ENCODE measurements around the gene P4HA3.

P4HA3 gene

DNA sequence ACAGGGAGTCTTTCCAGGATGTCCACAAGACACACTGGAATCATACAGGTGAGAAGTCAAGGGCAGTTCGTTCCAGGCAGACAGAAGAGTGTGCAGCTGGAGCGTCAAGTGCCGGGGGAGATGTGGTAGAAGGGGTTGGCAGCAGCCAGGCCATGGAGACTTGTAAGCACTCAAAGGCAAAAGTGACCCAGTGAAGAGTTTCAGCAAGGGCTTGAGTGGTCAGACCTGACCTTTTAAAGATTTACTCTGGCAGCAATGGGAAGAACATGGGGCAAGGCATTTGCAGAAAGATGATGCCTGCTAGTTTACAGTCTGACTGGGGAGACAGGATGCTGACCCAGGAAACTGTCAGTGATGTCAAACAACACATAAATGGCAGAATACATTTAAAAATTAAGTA lies 29.0 kb downstream of the P4HA3 start:
- Histone ChIP-seq H3K36me3 (ENCODE audit: low read depth) (no peaks in the 10 kb centered on the region), H3K9me3 (ENCODE audit: severe bottlenecking) (no peaks in the 10 kb centered on the region), H3K4me1 (ENCODE audit: insufficient read depth, poor library complexity, severe bottlenecking) (no peaks in the 10 kb centered on the region), H3K4me3 (ENCODE audit: severe bottlenecking) (no peak overlapping the region), H3K27me3 (ENCODE audit: insufficient read depth, poor library complexity, severe bottlenecking) (no peaks in the 10 kb centered on the region), H3K27ac (ENCODE audit: poor library complexity, severe bottlenecking) (no peak overlapping the region)
- TF ChIP-seq, protein P1, sequence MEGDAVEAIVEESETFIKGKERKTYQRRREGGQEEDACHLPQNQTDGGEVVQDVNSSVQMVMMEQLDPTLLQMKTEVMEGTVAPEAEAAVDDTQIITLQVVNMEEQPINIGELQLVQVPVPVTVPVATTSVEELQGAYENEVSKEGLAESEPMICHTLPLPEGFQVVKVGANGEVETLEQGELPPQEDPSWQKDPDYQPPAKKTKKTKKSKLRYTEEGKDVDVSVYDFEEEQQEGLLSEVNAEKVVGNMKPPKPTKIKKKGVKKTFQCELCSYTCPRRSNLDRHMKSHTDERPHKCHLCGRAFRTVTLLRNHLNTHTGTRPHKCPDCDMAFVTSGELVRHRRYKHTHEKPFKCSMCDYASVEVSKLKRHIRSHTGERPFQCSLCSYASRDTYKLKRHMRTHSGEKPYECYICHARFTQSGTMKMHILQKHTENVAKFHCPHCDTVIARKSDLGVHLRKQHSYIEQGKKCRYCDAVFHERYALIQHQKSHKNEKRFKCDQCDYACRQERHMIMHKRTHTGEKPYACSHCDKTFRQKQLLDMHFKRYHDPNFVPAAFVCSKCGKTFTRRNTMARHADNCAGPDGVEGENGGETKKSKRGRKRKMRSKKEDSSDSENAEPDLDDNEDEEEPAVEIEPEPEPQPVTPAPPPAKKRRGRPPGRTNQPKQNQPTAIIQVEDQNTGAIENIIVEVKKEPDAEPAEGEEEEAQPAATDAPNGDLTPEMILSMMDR (IDR thresholded peaks at IDR 0.05; ENCODE audit: poor library complexity, severe bottlenecking): no peak
- DNase-seq (ENCODE audit: low spot score): no peak
- ATAC-seq (ENCODE audit: low read depth): no peak

DNA sequence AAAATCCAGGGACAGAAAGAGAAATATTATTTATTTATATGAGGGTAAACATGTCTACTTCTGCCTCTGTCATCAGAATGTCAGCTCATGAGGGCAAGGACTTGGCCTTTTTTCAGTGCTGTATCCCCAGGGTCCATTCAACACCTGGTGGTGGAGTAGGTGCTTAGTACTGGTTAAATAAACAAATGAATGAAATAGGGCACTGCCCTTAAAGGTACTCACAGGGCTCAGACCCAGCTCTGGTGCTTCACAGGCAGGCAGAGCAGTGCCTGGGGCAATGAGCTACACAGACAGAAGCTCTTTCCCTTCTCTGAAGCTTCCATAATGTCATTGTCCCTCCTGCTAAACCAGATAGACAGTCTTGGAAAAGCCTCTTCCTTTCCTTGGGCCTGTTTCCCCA lies 30.9 kb downstream of the P4HA3 start:
- Histone ChIP-seq H3K27me3 (ENCODE audit: insufficient read depth, poor library complexity, severe bottlenecking) (no peaks in the 10 kb centered on the region), H3K27ac (ENCODE audit: poor library complexity, severe bottlenecking) (no peak overlapping the region), H3K4me3 (ENCODE audit: severe bottlenecking) (no peak overlapping the region), H3K36me3 (ENCODE audit: low read depth) (no peaks in the 10 kb centered on the region), H3K4me1 (ENCODE audit: insufficient read depth, poor library complexity, severe bottlenecking) (no peaks in the 10 kb centered on the region), H3K9me3 (ENCODE audit: severe bottlenecking) (no peaks in the 10 kb centered on the region)
- no peak for ATAC-seq (ENCODE audit: low read depth)
- no peak for DNase-seq (ENCODE audit: low spot score)
- TF ChIP-seq, protein P1 (IDR thresholded peaks at IDR 0.05; ENCODE audit: poor library complexity, severe bottlenecking): no peak

DNA sequence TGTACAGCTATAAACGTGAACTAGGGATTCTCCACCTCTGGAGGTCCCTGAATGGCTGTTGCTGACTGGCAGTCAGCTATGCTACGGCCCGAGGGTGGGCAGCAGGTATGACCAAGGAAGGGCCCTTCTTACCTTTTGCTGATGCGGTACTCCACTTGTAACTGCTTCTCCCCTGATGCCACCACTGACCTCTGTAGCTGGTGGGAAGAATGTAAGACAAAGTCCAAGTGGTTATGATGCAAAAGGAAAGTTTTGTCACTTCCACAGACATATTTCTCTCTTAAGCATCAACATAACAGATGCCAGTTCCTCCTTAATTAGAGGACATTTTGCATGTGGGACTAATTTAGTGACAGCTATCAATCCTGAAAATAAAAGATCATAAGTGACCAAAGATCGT lies 32.2 kb downstream of the P4HA3 start:
- TF ChIP-seq, protein P1 (IDR thresholded peaks at IDR 0.05; ENCODE audit: poor library complexity, severe bottlenecking): no peak
- ATAC-seq (ENCODE audit: low read depth) (0 out of 3 replicates have a peak, but pooled peaks have one; percentile 22), DNase-seq (ENCODE audit: low spot score) (no peak)
- H3K4me3 ChIP-seq (ENCODE audit: severe bottlenecking): no peak overlapping the region
- no peaks in the 10 kb centered on the region for H3K27me3 ChIP-seq (ENCODE audit: insufficient read depth, poor library complexity, severe bottlenecking)
- no peaks in the 10 kb centered on the region for H3K36me3 ChIP-seq (ENCODE audit: low read depth)
- H3K4me1 ChIP-seq (ENCODE audit: insufficient read depth, poor library complexity, severe bottlenecking): no peaks in the 10 kb centered on the region
- H3K27ac ChIP-seq (ENCODE audit: poor library complexity, severe bottlenecking): peak overlapping the region; percentile 72
- no peaks in the 10 kb centered on the region for H3K9me3 ChIP-seq (ENCODE audit: severe bottlenecking)

DNA sequence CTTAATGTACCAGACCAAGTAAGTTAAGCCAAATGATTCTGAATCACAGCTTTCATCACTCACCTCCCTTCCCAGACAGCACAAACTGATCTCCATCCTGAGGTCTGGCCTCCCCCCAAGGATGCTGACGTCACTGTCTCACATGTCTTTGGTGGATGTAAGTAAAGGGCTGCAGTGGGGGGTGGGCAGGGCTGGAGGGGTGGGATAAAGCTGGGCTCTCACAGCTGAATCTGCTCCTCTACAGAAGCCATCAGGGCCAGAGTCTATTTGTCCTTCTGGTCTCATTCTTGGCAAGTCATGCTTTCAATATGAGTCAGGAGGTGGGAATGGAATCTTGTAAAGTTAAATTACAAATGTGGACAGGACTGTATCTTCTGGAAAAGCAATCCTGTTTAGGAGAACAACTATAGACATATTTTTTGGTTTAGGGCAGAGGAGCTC lies 32.7 kb downstream of the P4HA3 start:
- ATAC-seq (ENCODE audit: low read depth): peak; percentile 87
- TF ChIP-seq, protein P1 (IDR thresholded peaks at IDR 0.05; ENCODE audit: poor library complexity, severe bottlenecking): no peak
- Histone ChIP-seq H3K36me3 (ENCODE audit: low read depth) (no peaks in the 10 kb centered on the region), H3K4me1 (ENCODE audit: insufficient read depth, poor library complexity, severe bottlenecking) (no peaks in the 10 kb centered on the region), H3K4me3 (ENCODE audit: severe bottlenecking) (no peak overlapping the region), H3K9me3 (ENCODE audit: severe bottlenecking) (no peaks in the 10 kb centered on the region), H3K27me3 (ENCODE audit: insufficient read depth, poor library complexity, severe bottlenecking) (no peaks in the 10 kb centered on the region), H3K27ac (ENCODE audit: poor library complexity, severe bottlenecking) (peak overlapping the region; percentile 72)
- no peak for DNase-seq (ENCODE audit: low spot score)

DNA sequence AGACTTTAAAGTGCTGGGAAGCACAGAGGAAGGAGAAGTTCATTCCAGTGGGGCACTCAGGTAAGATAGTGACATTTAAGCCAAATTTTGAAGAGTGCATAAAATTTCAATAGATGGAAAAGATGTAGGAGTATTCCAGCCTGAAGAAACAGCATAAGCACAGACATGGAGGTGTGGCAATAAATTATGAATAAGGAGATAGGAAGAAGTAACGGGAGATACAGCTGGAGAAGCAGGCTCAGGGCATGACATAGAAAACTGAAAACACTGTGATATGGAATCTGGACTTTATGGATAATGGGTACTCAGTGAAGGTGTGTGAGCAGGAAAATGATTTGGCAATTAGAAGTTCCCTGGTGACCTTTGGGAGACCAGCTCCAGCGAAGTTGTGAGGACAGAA lies 33.3 kb downstream of the P4HA3 start:
- Histone ChIP-seq H3K36me3 (ENCODE audit: low read depth) (no peaks in the 10 kb centered on the region), H3K4me3 (ENCODE audit: severe bottlenecking) (no peak overlapping the region), H3K27me3 (ENCODE audit: insufficient read depth, poor library complexity, severe bottlenecking) (no peaks in the 10 kb centered on the region), H3K9me3 (ENCODE audit: severe bottlenecking) (no peaks in the 10 kb centered on the region), H3K27ac (ENCODE audit: poor library complexity, severe bottlenecking) (peak overlapping the region; percentile 72), H3K4me1 (ENCODE audit: insufficient read depth, poor library complexity, severe bottlenecking) (no peaks in the 10 kb centered on the region)
- DNase-seq (ENCODE audit: low spot score) (no peak), ATAC-seq (ENCODE audit: low read depth) (no peak)
- TF ChIP-seq, protein P1 (IDR thresholded peaks at IDR 0.05; ENCODE audit: poor library complexity, severe bottlenecking): no peak

All from RWPE2 (cell line).